HEK293T (cell line): ENCODE results near the gene PPP2R5C.
"Not testable (repeated sequence)": the region's sequence is repeated elsewhere in the genome, so short reads cannot be mapped to it uniquely, and the experiment has no call there.

ENCODE experiments used
- CTCF ChIA-PET: fragments of 350-600 bp; formaldehyde crosslinking; extraction: SDS; loops from one replicate; lab custom pipeline; 2021; ENCODE audit warnings: antibody characterized with exemption, inconsistent platforms; lab: Yijun Ruan, JAX
- POLR2A ChIA-PET: fragments of 350-600 bp; formaldehyde crosslinking; extraction: SDS; loops from one replicate; lab custom pipeline; 2020; ENCODE audit warnings: antibody characterized with exemption, inconsistent platforms; lab: Yijun Ruan, JAX
- DNase-seq: peaks from one replicate; pipeline ENCODE4 v3.0.0; 2012; ENCODE audit warnings: mixed read lengths; ENCODE audit errors: extremely low spot score
- ARNT ChIP-seq: fragments of 450-650 bp; IDR thresholded peaks from 2 replicates; pipeline ENCODE4 v1.6.1; 2017; ENCODE audit warnings: mild to moderate bottlenecking
- BHLHE40 ChIP-seq: fragments of 450-650 bp; IDR thresholded peaks from 2 replicates; pipeline ENCODE4 v1.6.1; 2016; ENCODE audit warnings: mild to moderate bottlenecking, moderate library complexity, borderline replicate concordance
- CTBP1 ChIP-seq: fragments of 450-650 bp; IDR thresholded peaks from 2 replicates; pipeline ENCODE4 v1.6.1; 2016; ENCODE audit warnings: borderline replicate concordance
- ELF4 ChIP-seq: fragments of 450-650 bp; IDR thresholded peaks from 2 replicates; pipeline ENCODE4 v1.6.1; 2017; ENCODE audit warnings: antibody characterized with exemption
- FOXA1 ChIP-seq: fragments of 450-650 bp; IDR thresholded peaks from 2 replicates; pipeline ENCODE4 v1.6.1; 2016; ENCODE audit warnings: mild to moderate bottlenecking
- FOXK2 ChIP-seq: fragments of 450-650 bp; IDR thresholded peaks from 2 replicates; pipeline ENCODE4 v1.6.1; 2016; ENCODE audit warnings: mild to moderate bottlenecking
- FOXM1 ChIP-seq: fragments of 450-650 bp; IDR thresholded peaks from 2 replicates; pipeline ENCODE4 v1.6.1; 2017; ENCODE audit warnings: mild to moderate bottlenecking, borderline replicate concordance
- HDGF ChIP-seq: fragments of 450-650 bp; IDR thresholded peaks from 2 replicates; pipeline ENCODE4 v1.6.1; 2017; ENCODE audit warnings: antibody characterized with exemption, borderline replicate concordance
- L3MBTL2 ChIP-seq: fragments of 450-650 bp; conservative IDR thresholded peaks from 2 replicates; pipeline ENCODE4 v1.6.1; 2016; ENCODE audit warnings: mild to moderate bottlenecking
- LEF1 ChIP-seq: fragments of 450-650 bp; IDR thresholded peaks from 2 replicates; pipeline ENCODE4 v1.6.1; 2017; ENCODE audit warnings: mild to moderate bottlenecking, borderline replicate concordance
- NFRKB ChIP-seq: fragments of 450-650 bp; IDR thresholded peaks from 2 replicates; pipeline ENCODE4 v1.6.1; 2016; ENCODE audit warnings: mild to moderate bottlenecking, moderate library complexity
- SP1 ChIP-seq: fragments of 450-650 bp; IDR thresholded peaks from 2 replicates; pipeline ENCODE4 v1.6.1; 2017
- SUZ12 ChIP-seq: fragments of 450-650 bp; IDR thresholded peaks from 2 replicates; pipeline ENCODE4 v1.6.1; 2016; ENCODE audit warnings: mild to moderate bottlenecking
- TARDBP ChIP-seq: fragments of 450-650 bp; IDR thresholded peaks from 2 replicates; pipeline ENCODE4 v1.6.1; 2016
- ZNF384 ChIP-seq: fragments of 450-650 bp; IDR thresholded peaks from 2 replicates; pipeline ENCODE4 v1.6.1; 2016
- TF ChIP-seq, protein P1 (sequence below): fragments of 450-650 bp; IDR thresholded peaks from 2 replicates; pipeline ENCODE4 v1.6.1; 2016

Gene PPP2R5C

DNA sequence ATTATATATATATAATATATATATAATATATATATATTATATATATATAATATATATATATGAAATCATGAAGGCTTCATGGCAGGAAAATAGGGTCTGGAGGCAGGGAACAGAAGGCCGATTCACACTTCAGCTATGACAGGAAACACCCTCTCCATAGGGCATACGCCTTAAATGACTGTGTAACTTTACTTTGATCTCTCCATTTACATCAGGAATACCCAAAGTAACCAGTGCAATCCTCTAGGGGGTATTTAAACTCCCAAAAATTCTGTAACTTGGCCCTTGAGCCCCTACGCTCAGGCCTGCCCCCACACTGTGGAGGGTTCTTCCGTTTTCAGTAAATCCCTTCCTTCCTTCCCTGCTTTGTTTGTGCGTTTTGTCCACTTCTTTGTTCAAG is 40.4 kb upstream of the PPP2R5C start:
- CTCF ChIA-PET, result interaction anchor here (0.9 kb wide), 1 partner anchor 14 kb away, joined by 3 read pairs; no protein-coding TSS in a partner anchor
- POLR2A ChIA-PET, result no interaction called here
- TF ChIP-seq FOXK2 (no peak), SUZ12 (no peak), SP1 (no peak)
- DNase-seq, result peak; percentile 1

DNA sequence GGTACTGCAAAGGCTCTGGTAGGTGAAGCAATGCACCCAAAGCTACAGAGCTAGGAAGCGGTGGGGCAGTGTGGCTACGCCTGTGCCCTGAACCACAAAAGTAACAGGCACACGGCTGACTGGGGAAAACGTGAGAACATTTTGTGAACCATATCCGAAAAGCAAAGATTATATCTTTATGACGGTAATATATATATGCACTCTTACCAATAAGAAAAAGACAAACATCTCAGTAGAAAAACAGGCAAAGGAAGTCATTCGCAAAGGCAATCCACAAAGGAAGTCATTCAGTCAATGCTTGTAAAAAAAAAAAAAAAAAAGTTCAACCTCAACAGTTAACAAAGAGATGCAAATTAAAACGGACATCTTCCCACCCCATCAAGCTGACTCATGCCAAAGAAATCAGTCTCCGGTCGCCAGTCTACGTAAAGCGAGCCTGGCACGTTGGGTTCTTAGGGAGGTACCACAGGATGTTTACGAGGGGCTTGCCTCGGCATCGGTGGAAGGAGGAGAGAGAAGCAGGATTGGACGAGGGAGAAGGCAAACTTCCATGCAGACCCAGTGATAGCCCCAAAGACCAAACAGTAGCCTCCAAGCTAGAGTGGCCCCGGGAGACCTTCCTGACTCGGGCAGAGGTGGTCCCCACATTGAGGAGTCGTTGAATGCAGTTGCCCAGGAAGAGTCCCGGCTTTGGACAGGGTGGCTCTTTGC is 39.4 kb upstream of the PPP2R5C start:
- POLR2A ChIA-PET, result no interaction called here
- no peak for DNase-seq
- TF ChIP-seq FOXM1, result no peak
- TF ChIP-seq L3MBTL2, result no peak
- no peak for TF ChIP-seq ZNF384
- CTCF ChIA-PET, result interaction anchor here (0.7 to 0.9 kb wide), 2 partner anchors 13 to 331 kb away, joined by 3 read pairs; no protein-coding TSS in a partner anchor

DNA sequence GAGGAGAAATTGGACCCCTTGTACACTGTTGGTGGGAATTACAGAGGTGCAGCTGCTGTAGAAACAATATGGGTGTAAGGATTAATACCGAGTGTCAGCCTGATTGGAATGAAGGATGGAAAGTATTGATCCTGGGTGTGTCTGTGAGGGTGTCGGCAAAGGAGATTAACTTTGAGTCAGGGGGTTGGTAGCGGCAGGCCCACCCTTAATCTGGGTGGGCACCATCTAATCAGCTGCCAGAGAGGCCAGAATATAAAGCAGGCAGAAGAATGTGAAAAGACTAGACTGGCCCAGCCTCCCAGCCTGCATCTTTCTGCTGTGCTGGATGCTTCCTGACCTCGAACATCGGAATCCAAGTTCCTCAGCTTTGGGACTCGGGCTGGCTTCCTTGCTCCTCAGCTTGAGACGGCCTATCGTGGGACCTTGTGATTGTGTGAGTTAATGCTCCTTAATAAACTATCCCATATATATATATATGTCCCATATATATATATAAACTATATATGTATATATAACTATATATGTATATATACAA is 38.4 kb upstream of the PPP2R5C start:
- CTCF ChIA-PET, result no interaction called here
- TF ChIP-seq CTBP1 (no peak), ELF4 (no peak), FOXK2 (no peak), FOXM1 (no peak), ZNF384 (no peak), NFRKB (no peak), FOXA1 (no peak), SUZ12 (no peak), ARNT (no peak), L3MBTL2 (no peak), LEF1 (no peak), TARDBP (no peak), HDGF (no peak)
- TF ChIP-seq, protein P1, sequence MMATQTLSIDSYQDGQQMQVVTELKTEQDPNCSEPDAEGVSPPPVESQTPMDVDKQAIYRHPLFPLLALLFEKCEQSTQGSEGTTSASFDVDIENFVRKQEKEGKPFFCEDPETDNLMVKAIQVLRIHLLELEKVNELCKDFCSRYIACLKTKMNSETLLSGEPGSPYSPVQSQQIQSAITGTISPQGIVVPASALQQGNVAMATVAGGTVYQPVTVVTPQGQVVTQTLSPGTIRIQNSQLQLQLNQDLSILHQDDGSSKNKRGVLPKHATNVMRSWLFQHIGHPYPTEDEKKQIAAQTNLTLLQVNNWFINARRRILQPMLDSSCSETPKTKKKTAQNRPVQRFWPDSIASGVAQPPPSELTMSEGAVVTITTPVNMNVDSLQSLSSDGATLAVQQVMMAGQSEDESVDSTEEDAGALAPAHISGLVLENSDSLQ, result no peak
- POLR2A ChIA-PET, result no interaction called here
- no peak for DNase-seq

DNA sequence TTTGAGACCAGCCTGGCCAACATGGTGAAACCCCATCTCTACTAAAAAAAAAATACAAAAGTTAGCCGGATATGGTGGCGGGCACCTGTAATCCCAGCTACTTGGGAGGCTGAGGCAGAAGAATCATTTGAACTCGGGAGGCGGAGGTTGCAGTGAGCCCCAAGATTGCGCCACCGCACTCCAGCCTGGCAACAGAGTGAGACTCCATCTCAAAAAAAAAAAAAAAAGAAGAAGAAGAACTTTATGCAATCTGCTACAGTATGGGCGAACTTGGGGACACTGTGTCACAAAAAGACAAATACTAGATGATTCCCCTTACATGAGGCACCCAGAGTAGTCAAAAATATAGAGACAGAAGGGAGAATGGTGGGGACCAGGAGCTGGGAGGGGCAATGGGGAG is 35.9 kb upstream of the PPP2R5C start:
- CTCF ChIA-PET, DNase-seq, POLR2A ChIA-PET: not testable (repeated sequence)

DNA sequence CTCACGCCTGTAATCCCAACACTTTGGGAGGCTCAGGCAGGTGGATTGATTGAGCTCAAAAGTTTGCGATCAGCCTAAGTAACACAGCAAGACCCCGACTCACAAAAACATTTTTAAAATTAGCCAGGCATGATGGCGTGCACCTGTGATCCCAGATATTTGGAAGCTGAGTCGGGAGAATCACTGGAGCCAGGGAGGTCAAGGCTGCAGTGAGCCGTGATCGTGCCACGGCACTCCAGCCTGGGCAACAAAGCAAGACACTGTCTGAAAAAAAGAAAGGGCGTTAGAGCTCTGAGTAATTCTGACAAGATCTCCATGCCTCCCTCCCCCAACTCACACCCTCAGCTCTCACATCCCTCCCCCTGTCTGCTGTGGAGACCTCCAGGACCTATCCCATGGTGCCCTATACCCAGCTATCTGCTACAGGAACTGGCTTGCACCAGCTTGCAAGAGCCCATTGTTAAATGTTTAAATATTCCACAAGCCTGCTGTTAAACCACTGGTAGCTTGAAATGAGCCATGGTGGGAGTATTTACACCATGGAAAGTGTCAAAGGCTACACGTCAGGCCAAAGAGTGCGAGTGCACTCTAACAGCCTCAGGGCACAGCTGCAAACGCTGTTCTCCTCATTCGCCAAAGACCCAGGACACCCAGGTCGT is 35.1 kb upstream of the PPP2R5C start:
- POLR2A ChIA-PET, result no interaction called here
- TF ChIP-seq NFRKB (no peak), SP1 (no peak), ZNF384 (no peak), FOXK2 (no peak), SUZ12 (no peak), TARDBP (no peak), LEF1 (no peak), HDGF (no peak), CTBP1 (no peak), FOXA1 (no peak), BHLHE40 (no peak)
- TF ChIP-seq, protein P1, result no peak
- no peak for DNase-seq
- CTCF ChIA-PET, result interaction anchor here (0.6 kb wide), 2 partner anchors 116 to 228 kb away, joined by 3 read pairs; no protein-coding TSS in a partner anchor

DNA sequence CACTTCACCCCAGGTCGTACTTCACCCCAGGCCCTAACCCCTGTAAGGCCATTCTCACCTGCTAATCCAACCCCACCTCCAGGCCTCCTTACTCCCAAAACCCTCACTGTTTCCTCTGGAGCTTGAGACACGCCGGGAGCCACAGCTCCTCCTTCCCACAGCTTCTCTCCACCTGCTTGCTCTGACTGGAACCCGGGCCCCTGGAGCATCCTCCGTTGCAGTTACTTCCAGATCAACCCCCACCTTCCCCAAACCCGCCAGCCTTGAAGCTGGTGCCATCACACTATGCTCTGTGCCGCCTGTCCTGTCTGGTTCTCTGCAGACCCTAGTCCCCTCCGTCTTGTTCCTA is 34.6 kb upstream of the PPP2R5C start:
- POLR2A ChIA-PET, result no interaction called here
- DNase-seq, result no peak
- TF ChIP-seq ZNF384 (no peak), SUZ12 (no peak), ELF4 (no peak)
- CTCF ChIA-PET, result interaction anchor here (0.6 kb wide), 2 partner anchors 116 to 227 kb away, joined by 3 read pairs; no protein-coding TSS in a partner anchor

DNA sequence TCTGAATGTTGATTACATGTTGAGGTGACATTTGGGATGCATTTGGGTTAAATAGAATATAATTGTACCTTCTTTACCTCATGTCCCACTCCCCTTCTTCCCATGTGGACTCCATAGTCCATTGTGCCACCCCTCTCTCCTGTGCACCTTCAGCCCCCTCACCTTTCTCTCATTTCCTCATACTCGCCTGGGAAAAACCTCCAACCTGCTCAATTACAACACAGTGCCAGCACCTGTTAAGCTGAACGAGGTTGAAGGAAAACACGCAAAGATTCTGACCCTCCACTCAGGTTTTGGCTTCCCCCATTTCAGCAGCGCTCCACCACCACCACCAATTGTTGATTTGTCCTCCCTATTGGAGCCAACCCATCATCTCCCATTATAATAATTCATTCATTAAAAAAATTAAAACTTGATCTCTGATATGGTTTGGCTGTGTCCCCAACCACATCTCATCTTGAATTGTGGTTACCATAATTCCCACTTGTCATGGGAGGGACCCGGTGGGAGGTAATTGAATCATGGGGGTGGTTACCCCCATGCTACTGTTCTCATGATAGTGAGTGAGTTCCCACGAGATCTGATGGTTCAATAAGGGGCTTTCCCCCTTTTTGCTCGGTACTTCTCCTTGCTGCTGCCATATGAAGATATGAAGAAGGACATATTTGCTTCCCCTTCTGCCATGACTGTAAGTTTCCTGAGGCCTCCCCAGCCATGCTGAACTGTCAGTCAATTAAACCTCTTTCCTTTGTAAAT is 33.7 kb upstream of the PPP2R5C start:
- POLR2A ChIA-PET, result no interaction called here
- no peak for TF ChIP-seq HDGF
- no peak for TF ChIP-seq TARDBP
- no peak for TF ChIP-seq SUZ12
- no peak for TF ChIP-seq L3MBTL2
- TF ChIP-seq BHLHE40, result no peak
- no peak for TF ChIP-seq FOXA1
- TF ChIP-seq, protein P1, result no peak
- no peak for TF ChIP-seq SP1
- no peak for TF ChIP-seq FOXM1
- no peak for TF ChIP-seq CTBP1
- TF ChIP-seq NFRKB, result no peak
- TF ChIP-seq ARNT, result no peak
- TF ChIP-seq ZNF384, result no peak
- TF ChIP-seq ELF4, result no peak
- TF ChIP-seq FOXK2, result no peak
- TF ChIP-seq LEF1, result no peak
- CTCF ChIA-PET, result no interaction called here
- DNase-seq, result no peak
